ENCODE measurements around the gene RYR1.

DNA sequence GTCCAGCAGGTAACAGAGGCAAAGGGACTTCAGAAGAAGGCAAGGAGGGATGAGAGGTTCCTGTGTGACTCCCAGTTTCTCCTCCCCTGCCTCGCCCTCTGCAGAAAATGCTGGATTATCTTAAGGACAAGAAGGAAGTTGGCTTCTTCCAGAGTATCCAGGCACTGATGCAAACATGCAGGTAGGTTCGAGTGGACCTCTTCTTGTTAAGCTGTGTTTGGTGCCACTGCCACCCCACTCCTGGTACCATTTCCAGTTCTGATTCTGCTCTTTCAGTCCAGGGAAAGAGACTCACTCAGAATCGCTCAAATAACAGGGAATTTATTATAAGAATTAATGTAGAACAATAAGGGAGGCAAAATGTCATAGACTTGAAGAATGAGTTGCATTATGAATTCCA is 101.7 kb downstream of the RYR1 start:
- TF ChIP-seq, protein P1, sequence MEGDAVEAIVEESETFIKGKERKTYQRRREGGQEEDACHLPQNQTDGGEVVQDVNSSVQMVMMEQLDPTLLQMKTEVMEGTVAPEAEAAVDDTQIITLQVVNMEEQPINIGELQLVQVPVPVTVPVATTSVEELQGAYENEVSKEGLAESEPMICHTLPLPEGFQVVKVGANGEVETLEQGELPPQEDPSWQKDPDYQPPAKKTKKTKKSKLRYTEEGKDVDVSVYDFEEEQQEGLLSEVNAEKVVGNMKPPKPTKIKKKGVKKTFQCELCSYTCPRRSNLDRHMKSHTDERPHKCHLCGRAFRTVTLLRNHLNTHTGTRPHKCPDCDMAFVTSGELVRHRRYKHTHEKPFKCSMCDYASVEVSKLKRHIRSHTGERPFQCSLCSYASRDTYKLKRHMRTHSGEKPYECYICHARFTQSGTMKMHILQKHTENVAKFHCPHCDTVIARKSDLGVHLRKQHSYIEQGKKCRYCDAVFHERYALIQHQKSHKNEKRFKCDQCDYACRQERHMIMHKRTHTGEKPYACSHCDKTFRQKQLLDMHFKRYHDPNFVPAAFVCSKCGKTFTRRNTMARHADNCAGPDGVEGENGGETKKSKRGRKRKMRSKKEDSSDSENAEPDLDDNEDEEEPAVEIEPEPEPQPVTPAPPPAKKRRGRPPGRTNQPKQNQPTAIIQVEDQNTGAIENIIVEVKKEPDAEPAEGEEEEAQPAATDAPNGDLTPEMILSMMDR (IDR thresholded peaks at IDR 0.05; ENCODE audit: insufficient read depth, low read length, poor library complexity, severe bottlenecking): no peak
- no peak for TF ChIP-seq EZH2phosphoT487 (conservative IDR thresholded peaks at IDR 0.05; ENCODE audit: low read length)

Data from SU-DHL-6 (cell line).